BJ (cell line): ENCODE data around the gene YKT6. TPM values are rescaled to one million over a fixed set of nuclear protein-coding genes. Genes with fewer than 3 reads are reported as not detected.

ENCODE experiments used
- CTCF ChIA-PET: fragments of 350-600 bp; formaldehyde crosslinking; extraction: SDS; loops from one replicate; lab custom pipeline; 2021; ENCODE audit warnings: antibody characterized with exemption, inconsistent platforms; lab: Yijun Ruan, JAX
- POLR2A ChIA-PET: fragments of 300-600 bp; sonication (Branson Sonifier 250); formaldehyde crosslinking; extraction: SDS; loops from one replicate; lab custom pipeline; 2021; ENCODE audit warnings: antibody characterized with exemption; lab: Charles Lee
- DNase-seq: peaks from one replicate; pipeline ENCODE4 v3.0.0-alpha.2; 2011; ENCODE audit warnings: low read depth
- H3K27me3 ChIP-seq: 2 replicates; pipeline ENCODE4 v1.6.0; 2011; ENCODE audit warnings: low read length; ENCODE audit not compliant: control insufficient read depth, insufficient read depth
- H3K36me3 ChIP-seq: 2 replicates; pipeline ENCODE4 v1.5.1; 2011; ENCODE audit warnings: low read length; ENCODE audit not compliant: control insufficient read depth, insufficient read depth
- H3K4me3 ChIP-seq: 2 replicates; pipeline ENCODE4 v1.5.1; 2011; ENCODE audit warnings: low read depth, mild to moderate bottlenecking, control low read depth, low read length
- CTCF ChIP-seq: IDR thresholded peaks from 2 replicates; pipeline ENCODE4 v1.5.1; 2011; ENCODE audit warnings: low read depth, mild to moderate bottlenecking, control low read depth, inconsistent platforms, low read length, moderate library complexity; ENCODE audit not compliant: insufficient read depth
- polyA plus RNA-seq: library from polyadenylated mRNA; depleted of rRNA; stranded (reverse); fragments of >200 nt; gene quantifications from 2 replicates; pipeline ENCODE4 v1.2.3, GENCODE V29; 2011

The YKT6 gene
- polyA plus RNA-seq, 1 experiment, result 160 TPM

- Histone ChIP-seq H3K4me3 (no peak overlapping the region), H3K36me3 (no peaks in the 10 kb centered on the region), H3K27me3 (peaks cover 14% of the 10 kb centered on the region)
- TF ChIP-seq CTCF, result no peak
- CTCF ChIA-PET, result interaction anchor here (1.0 to 2.4 kb wide), 2 partner anchors 14 to 17 kb away, joined by 3 to 9 read pairs; no protein-coding TSS in a partner anchor
- no peak for DNase-seq
- POLR2A ChIA-PET, result no interaction called here
Measured at GRCh38 chr7:44224080-44224973, 23.5 kb downstream of the YKT6 start.

GRCh38 chr7:44224974-44225565, 24.3 kb downstream of the YKT6 start:
- DNase-seq, result no peak
- Histone ChIP-seq H3K4me3 (no peak overlapping the region), H3K36me3 (no peaks in the 10 kb centered on the region), H3K27me3 (peaks cover 14% of the 10 kb centered on the region)
- ChIA-PET CTCF (interaction anchor here (0.7 to 2.4 kb wide), 3 partner anchors 9 to 16 kb away, joined by 3 to 9 read pairs (median 3); no protein-coding TSS in a partner anchor), POLR2A (no interaction called here)
- no peak for TF ChIP-seq CTCF

- CTCF ChIA-PET, result interaction anchor here (0.7 to 2.4 kb wide), 3 partner anchors 10 to 15 kb away, joined by 3 to 9 read pairs (median 3); no protein-coding TSS in a partner anchor
- Histone ChIP-seq H3K27me3 (peaks cover 15% of the 10 kb centered on the region), H3K4me3 (no peak overlapping the region), H3K36me3 (no peaks in the 10 kb centered on the region)
- TF ChIP-seq CTCF, result no peak
- POLR2A ChIA-PET, result no interaction called here
- DNase-seq, result no peak
Measured at GRCh38 chr7:44225566-44226395, 25.0 kb downstream of the YKT6 start.

- ChIA-PET POLR2A (no interaction called here), CTCF (interaction anchor here (2.4 kb wide), 1 partner anchor 15 kb away, joined by 9 read pairs; no protein-coding TSS in a partner anchor)
- H3K27me3 ChIP-seq, result peaks cover 15% of the 10 kb centered on the region
- H3K36me3 ChIP-seq, result no peaks in the 10 kb centered on the region
- no peak for DNase-seq
- no peak overlapping the region for H3K4me3 ChIP-seq
- no peak for TF ChIP-seq CTCF
Measured at GRCh38 chr7:44226396-44226753, 25.6 kb downstream of the YKT6 start.
